Measurements from ENCODE around the gene CSNK1G2.

GRCh38 chr19:1945899-1946298, 4.9 kb downstream of the CSNK1G2 start:
- TF ChIP-seq CTCF (IDR thresholded peaks at IDR 0.05 in 4 of 5, conservative IDR thresholded peaks at IDR 0.05 in 1 of 5) = peak; percentile 10 to 66 (median 39)
- no peak for TF ChIP-seq POLR2A (IDR thresholded peaks at IDR 0.05)

Data from gastrocnemius medialis (tissue), 4 donors.